OCI-LY3 (cell line): ENCODE measurements around the gene LRRC9.

Experiments used
- EZH2phosphoT487 ChIP-seq: fragments of 200-600 bp; shearing (Covaris generic); IDR thresholded peaks from 2 replicates; pipeline ENCODE4 v1.6.1; 2018; ENCODE audit warnings: antibody characterized with exemption, mixed run types, low read depth
- TF ChIP-seq, protein P1 (sequence below): fragments of 200-600, 300-600 bp; sonication (generic); IDR thresholded peaks from 2 replicates; pipeline ENCODE4 v1.5.1; 2014; ENCODE audit warnings: antibody characterized with exemption, low read length, low read depth

DNA sequence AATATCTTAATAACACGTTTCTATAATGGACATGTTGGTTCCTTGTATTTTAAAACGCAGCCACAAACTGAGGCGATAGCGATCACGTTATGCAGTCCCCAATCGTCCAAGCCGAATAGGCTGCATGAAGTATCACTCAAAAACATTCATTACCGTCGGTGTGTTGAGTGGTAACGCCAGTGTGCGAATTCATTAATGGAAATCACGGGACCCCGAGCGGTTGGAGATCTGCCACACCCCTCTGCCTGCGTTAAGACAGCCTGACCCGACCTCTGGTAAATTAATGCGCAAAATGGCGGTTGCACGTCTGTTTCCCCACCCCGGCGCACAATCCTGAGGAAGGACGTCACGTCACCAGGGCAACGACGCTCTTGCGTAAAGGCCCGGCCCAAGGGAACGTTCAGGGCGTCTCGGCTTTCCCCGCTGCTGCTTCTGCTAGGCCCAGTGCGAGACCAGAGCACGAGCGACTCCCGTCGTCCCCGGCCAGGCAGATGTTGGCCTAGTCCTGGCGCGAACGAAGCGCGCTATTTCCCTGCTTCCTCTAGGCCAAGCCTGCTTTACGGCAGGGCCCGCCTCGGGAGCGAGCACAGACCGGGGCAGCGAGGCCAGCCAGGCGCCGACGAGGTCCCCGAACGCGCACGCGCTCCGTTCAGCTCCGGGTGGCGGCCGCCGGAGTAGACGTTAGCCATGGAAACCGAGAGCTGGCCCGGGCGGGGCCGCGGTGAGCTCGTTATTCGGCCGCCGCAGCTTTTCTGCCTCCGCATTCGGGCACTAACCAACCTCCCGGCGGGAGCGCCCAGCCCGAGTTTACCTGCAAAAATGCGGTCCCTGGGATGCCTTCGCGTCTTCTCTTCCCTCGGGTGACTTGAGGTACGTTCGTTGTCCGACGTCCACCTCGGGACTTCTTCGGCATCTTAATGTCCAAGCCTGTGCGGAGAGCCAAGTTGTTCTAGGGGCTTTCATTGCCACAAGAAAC, 171.9 kb downstream of the LRRC9 start, which contains the start of gene PCNX4:
- TF ChIP-seq, protein P1, sequence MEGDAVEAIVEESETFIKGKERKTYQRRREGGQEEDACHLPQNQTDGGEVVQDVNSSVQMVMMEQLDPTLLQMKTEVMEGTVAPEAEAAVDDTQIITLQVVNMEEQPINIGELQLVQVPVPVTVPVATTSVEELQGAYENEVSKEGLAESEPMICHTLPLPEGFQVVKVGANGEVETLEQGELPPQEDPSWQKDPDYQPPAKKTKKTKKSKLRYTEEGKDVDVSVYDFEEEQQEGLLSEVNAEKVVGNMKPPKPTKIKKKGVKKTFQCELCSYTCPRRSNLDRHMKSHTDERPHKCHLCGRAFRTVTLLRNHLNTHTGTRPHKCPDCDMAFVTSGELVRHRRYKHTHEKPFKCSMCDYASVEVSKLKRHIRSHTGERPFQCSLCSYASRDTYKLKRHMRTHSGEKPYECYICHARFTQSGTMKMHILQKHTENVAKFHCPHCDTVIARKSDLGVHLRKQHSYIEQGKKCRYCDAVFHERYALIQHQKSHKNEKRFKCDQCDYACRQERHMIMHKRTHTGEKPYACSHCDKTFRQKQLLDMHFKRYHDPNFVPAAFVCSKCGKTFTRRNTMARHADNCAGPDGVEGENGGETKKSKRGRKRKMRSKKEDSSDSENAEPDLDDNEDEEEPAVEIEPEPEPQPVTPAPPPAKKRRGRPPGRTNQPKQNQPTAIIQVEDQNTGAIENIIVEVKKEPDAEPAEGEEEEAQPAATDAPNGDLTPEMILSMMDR = no peak
- TF ChIP-seq EZH2phosphoT487 = no peak
